ENCODE data around the gene CEND1.
A peak's percentile ranks its signal among the peaks of the same experiment; 100 is the strongest.

The CEND1 gene

DNA sequence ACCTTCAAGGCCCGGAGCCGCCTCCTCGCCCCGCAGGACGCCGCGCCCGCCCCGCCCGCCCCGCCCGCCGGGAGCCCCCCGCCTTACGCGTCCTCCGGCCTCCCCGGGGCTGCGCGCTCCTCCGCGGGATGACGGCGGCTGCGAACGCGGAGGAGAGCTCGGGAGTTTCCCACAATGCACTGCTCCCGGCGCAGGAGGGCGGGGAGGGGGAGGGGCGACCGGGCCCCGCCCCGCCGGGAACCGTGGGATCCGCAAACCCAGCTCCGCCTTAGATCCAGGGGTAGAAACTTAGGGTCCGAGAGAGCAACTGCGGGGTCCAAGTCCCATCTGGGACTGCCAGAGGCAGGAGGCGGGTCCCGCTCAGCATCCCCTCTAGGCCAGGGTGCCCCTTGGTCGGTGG lies at the start of gene CEND1:
Gene CEND1 (minus strand): TSS at position 148 of the 400 bp plus-strand sequence. CDS start 1,514 bp downstream, outside the sequence.
- peak in 1 of 2 experiments; percentile 74 for DNase-seq

GRCh38 chr11:839280-839623 lies 49.4 kb upstream of the CEND1 start:
- DNase-seq, result no peak

GRCh38 chr11:838441-839279 lies 48.8 kb upstream of the CEND1 start:
- no peak for DNase-seq

GRCh38 chr11:837990-838307 lies 48.1 kb upstream of the CEND1 start:
- no peak for DNase-seq

DNA sequence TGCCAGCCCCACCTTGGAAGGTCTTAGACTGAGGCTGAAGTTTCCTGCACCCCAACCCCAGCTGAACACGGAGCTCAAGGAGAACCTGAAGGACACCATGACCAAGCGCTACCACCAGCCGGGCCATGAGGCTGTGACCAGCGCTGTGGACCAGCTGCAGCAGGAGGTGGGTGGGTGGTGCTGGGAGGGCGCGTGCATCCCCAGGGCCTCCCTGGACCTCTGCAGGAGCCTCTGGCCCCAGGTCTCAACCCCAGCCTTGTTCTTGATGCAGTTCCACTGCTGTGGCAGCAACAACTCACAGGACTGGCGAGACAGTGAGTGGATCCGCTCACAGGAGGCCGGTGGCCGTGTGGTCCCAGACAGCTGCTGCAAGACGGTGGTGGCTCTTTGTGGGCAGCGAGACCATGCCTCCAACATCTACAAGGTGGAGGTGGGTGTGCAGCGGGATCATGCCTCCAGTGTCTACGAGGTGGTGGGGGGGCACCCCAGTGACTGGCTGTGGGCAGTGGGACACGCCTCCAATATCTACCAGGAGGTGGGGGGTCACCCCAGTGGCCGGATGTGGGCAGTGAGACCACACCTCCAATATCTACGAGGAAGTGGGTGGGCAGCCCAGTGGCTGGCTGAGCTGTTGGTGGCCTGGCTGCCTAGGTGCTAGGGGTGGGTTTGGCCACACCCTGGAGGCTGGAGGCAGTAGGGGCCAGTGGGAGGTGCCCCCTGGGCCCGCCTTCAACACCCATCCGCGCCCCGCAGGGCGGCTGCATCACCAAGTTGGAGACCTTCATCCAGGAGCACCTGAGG lies 47.5 kb upstream of the CEND1 start:
- no peak for DNase-seq

DNA sequence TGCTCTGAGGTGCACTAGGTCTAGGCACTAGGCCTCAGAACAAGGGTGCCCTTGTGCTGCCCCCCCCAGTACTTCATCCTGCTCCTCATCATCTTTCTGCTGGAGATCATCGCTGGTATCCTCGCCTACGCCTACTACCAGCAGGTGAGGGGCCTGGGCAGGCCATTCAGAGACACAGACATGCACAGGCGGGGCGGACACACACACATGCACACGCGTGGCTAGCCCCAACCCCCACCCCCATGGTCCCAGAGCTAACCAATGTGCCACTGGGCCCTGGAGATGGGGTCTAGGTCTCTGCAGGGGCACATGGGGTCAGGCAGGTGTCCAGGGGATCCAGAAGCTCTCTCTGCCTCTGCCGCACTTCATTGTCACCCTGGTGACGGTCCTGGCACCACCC lies 46.8 kb upstream of the CEND1 start:
- no peak for DNase-seq

- DNase-seq, result no peak
These were observed 46.4 kb upstream of the CEND1 start for GRCh38 chr11:836274-836673.

- DNase-seq, result no peak
These were observed 44.8 kb upstream of the CEND1 start for GRCh38 chr11:834371-835316.

DNA sequence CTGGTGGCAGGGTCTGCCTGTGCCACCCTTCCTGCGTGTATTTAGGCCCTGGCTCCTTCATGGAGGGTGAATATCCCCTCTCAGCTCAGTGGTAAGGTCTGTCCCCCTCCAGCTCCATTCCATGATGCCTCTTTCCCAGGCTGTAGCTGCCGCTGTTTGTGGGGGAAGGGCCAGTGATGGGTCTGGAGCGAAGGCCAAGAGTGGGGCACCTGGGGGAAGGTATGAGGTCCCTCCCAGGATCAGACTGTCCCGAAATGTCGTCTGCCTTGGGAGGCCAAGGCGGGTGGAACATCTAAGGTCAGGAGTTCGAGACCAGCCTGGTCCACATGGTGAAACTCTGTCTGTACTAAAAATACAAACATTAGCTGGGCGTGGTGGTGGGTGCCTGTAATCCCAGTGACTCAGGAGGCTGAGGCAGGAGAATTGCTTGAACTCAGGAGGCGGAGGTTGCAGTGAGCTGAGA lies 44.0 kb upstream of the CEND1 start:
- no peak for DNase-seq

GRCh38 chr11:833114-833791 lies 43.4 kb upstream of the CEND1 start:
- peak in 1 of 2 experiments; percentile 84 for DNase-seq

- DNase-seq, result peak in 1 of 2 experiments; percentile 85
These were observed 42.7 kb upstream of the CEND1 start, which contains the start of gene CD151 for GRCh38 chr11:832529-833113. Gene CD151, plus strand, starts transcription at chr11:832952. Its CDS starts 3,118 bp downstream, at chr11:836070.

- DNase-seq, result no peak
These were observed 42.2 kb upstream of the CEND1 start for GRCh38 chr11:831961-832528.

DNA sequence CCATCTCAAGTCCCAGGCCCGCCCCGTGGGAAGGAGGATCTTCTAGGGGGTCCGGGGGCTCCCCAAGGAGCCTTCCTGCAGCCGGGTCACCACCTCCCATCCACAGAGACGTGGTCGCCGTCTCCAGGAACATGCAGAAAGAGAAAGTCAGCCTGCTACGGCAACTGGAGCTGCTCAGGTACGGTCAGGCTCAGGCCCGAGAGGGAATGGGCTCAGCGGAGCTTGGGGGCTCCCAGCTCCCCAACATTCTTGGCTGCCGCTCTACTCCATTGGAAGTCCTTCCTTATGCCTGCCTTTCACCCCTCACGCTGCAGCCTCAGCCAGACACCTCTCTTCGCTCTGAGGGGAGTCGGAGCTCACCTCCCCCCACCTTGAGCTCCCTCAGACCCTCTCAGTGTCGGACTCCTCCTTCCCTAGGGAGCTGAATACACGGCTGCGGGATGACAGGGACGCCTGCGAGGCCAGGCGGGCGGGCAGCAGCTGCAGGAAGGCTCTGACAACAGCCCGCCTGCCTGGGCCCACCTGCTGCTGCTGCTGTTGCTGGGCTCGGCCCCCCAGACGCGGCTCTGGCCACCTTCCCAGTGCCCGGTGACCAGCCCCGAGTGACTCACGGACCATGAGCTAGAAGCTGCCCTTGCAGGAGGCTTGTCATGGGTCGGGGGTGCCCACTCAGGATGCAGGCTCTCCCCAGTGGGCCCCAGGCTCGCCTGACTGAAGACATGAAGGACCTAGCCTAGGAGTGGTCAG lies 41.4 kb upstream of the CEND1 start:
- DNase-seq, result no peak

DNA sequence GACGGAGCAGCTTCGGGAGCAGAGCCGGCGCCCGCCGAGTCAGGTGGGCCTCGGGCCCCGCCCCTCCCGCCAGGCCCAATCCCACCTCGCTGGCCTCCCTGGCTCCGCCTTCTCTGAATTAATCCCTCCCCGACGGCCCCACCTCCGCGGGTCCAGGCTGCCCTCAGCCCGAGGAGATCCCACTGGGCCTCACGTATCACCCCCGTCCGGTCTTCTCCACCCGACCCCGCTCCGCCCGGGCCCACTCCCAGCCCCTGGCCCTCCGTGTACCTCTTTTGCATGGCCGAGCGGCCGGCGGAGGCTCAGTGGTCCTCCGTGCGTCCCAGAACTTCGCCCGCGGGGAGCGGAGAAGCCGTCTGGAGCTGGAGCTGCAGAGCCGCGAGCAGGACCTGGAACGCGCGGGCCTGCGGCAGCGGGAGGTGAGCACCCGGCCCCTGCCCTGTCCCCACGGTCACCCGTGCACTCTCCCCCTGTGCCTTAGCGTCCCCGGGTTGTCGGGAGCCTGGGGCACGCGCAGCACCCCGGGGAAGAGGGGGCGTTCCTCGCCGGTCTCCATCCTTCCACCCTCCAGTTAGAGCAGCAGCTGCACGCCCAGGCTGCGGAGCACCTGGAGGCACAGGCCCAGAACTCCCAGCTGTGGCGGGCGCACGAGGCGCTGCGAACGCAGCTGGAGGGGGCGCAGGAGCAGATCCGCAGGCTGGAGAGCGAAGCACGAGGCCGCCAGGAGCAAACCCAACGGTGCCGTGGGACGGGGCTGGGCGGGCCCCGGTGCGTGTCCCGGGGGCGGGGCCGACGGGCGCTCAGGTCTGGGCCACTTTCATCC lies 40.6 kb upstream of the CEND1 start:
- DNase-seq, result peak; percentile 71 to 95

DNA sequence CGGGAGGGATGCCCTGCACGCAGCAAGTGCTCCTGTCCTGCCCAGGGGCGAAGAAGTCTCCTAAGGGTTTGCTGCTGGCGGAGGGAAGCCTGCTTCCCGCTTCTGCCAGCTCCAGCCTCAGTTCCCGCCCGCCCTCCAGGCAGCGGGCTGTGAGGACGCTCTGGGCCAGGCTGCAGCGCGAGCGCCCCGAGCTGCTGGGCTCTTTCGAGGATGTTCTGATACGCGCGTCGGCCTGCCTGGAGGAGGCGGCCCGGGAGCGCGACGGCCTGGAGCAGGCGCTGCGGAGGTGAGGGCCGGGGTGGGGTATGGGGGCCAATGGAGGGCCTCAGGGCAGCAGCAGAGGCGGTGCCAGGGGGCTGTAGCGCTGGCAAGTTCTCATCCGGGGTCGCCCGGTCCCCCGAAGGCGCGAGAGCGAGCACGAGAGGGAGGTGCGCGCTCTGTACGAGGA lies 40.0 kb upstream of the CEND1 start:
- DNase-seq, result peak in 1 of 2 experiments; percentile 82

DNA sequence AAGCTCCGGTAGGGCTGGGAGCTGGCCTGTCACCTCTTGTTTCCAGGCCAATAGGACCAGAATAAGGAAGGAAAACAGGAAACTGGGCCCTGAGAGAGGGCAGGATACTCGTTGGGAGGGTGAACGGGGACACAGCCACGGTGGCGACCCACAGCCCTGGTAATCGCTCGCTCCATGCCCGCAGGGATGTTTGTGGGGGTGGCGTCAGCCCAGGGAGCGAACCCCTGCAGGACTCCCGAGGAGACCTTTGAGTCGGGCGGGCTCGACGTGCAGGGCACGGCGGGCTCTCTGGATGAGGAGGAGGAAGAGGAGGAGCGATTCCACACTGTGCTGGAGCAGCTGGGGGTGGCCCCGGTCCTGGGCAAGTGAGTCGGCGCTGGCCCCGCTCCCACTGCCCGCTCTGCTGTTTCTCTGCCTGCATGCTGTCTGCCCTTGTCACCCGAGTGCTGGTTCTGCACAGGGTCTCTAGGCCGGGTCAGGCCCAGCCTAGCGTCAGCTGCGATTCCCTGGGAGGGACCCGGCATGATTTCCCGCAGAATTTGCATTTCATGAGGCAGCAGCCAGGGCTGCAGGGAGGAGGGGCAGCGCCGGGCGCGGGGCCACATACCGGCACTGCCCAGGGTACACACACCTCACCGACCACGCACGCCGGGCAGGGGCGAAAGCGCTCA lies 39.4 kb upstream of the CEND1 start:
- DNase-seq, result peak; percentile 78 to 95

GRCh38 chr11:828506-829175 lies 38.8 kb upstream of the CEND1 start:
- no peak for DNase-seq

DNA sequence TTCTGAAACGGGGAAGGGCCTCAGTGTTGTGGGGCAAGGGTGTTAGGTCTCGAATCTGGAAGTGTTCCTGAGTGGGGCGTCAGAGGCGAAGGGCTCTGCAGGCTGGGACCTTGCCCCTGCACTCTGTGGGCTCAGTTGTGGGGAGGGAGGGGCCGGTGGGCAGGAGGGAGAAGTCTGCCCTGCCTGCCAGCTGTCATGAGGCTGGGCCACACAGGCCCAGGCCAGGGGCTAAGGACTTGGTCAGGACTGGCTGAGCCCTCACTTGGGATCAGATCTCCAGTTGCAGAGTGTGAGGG lies 38.0 kb upstream of the CEND1 start, which contains the start of gene CRACR2B:
Gene CRACR2B (plus strand): TSS at position 23 of the 296 bp plus-strand sequence. CDS start 689 bp downstream, outside the sequence.
- DNase-seq, result no peak
